Epithelial cell of esophagus (primary cell): ENCODE results near the gene ZNF680.
"Not testable (repeated sequence)": the region's sequence is repeated elsewhere in the genome, so short reads cannot be mapped to it uniquely, and the experiment has no call there.

Experiments
- DNase-seq: peaks from one replicate; pipeline ENCODE4 v3.0.0; 2010; ENCODE audit warnings: low read depth
- H3K4me3 ChIP-seq: 2 replicates; pipeline ENCODE4 v1.5.1; 2011; ENCODE audit warnings: mild to moderate bottlenecking, low read length, control low read depth
- TF ChIP-seq, protein P1 (sequence below): IDR thresholded peaks from 2 replicates; pipeline ENCODE4 v1.5.1; 2011; ENCODE audit warnings: low read depth, mild to moderate bottlenecking, low read length, control low read depth, inconsistent platforms; ENCODE audit not compliant: insufficient read depth; ENCODE audit errors: missing control alignments

Gene ZNF680

GRCh38 chr7:64574540-64575099, 11.7 kb upstream of the ZNF680 start:
- TF ChIP-seq, protein P1, sequence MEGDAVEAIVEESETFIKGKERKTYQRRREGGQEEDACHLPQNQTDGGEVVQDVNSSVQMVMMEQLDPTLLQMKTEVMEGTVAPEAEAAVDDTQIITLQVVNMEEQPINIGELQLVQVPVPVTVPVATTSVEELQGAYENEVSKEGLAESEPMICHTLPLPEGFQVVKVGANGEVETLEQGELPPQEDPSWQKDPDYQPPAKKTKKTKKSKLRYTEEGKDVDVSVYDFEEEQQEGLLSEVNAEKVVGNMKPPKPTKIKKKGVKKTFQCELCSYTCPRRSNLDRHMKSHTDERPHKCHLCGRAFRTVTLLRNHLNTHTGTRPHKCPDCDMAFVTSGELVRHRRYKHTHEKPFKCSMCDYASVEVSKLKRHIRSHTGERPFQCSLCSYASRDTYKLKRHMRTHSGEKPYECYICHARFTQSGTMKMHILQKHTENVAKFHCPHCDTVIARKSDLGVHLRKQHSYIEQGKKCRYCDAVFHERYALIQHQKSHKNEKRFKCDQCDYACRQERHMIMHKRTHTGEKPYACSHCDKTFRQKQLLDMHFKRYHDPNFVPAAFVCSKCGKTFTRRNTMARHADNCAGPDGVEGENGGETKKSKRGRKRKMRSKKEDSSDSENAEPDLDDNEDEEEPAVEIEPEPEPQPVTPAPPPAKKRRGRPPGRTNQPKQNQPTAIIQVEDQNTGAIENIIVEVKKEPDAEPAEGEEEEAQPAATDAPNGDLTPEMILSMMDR, result no peak
- H3K4me3 ChIP-seq, result peak overlapping the region; percentile 32
- DNase-seq, result peak; percentile 34

DNA sequence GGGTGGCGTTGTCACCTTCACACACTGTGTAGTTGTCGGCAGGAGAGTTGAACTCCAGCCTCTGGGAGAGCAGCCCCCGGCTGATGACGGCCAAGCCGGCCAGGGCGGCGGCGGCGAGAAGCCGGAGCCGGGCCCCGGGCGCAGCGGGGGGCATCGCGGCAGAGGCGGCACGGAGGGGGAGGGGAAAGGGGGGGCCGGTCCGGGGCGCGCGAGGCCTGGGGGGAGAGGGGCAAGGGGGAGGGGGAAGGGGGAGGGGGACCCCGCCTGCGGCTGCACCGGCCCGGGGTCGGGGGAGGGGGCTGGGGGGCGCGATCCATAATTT, 7.4 kb upstream of the ZNF680 start:
- DNase-seq, result not testable (repeated sequence)
- peak overlapping the region; percentile 30 for H3K4me3 ChIP-seq

GRCh38 chr7:64569372-64570283, 6.8 kb upstream of the ZNF680 start:
- peak overlapping the region; percentile 30 for H3K4me3 ChIP-seq
- TF ChIP-seq, protein P1, result peak; percentile 32
- peak; percentile 34 for DNase-seq

DNA sequence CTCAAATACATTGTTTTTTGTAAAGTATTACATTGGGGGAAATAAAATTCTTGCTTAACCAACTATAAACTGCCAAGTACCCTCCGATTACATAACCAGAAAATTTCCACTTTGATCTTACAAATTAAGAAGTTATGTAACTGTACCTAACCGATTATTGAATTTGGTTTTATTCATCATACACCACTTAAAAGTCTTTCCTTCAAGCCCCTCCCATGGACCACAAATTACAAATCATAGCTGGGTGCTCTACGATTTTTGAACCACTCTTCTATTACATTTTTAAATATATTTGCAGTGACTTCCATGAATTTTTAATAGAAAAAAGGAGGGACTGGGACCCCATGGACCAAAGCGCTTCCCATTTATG, 630 bp downstream of the ZNF680 start:
- peak overlapping the region; percentile 82 for H3K4me3 ChIP-seq
- DNase-seq, result no peak
- TF ChIP-seq, protein P1, result no peak

DNA sequence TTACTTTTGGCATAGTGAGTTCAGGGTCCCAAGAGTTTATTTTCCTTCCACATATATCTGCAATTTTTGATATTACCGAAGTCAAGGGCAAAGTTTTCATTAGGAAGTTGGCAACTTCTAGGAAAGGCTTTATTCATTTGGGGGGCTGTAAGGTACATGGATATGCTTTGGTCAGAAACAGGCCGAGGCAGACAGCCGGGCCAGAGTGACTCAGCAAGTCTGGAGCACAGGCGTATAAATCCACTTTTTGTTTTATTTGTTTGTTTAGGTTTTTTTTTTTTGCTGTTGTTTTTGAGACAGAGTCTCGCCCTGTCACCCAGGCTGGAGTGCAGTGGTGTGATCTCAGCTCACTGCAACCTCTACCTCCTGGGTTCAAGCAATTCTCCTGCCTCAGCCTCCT, 3.7 kb downstream of the ZNF680 start:
- DNase-seq, result peak; percentile 30
- no peak overlapping the region for H3K4me3 ChIP-seq
- TF ChIP-seq, protein P1, result no peak

- TF ChIP-seq, protein P1, result no peak
- H3K4me3 ChIP-seq, result no peak overlapping the region
- DNase-seq, result no peak
Observed at GRCh38 chr7:64558781-64559180, 4.1 kb downstream of the ZNF680 start.

DNA sequence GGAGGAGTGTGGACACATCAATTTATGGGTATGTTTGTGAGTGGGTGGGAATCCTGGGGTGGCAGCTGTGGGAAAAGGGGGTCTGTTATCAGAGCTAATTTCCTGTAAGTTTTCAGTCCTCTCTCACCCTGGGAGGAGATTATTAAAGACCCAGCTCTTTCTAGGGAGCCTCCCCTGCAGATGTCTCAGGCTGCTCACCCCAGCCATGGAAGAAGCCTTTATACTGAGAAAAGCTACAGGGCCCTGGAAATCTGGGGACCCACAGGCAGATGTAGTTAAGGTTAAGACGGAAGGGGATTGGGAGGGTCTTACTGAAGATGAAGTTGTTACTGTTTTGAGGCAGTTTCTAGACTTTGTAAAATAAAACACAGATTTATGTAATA, 4.6 kb downstream of the ZNF680 start:
- no peak for DNase-seq
- TF ChIP-seq, protein P1, result no peak
- H3K4me3 ChIP-seq, result no peak overlapping the region
